GM04504 (cell line): Measurements from ENCODE around the gene DHRSX.

ENCODE experiments used
- DNase-seq: peaks from one replicate; pipeline ENCODE4 v3.0.0-alpha.2; 2012; ENCODE audit warnings: low read depth

DHRSX gene, protein sequence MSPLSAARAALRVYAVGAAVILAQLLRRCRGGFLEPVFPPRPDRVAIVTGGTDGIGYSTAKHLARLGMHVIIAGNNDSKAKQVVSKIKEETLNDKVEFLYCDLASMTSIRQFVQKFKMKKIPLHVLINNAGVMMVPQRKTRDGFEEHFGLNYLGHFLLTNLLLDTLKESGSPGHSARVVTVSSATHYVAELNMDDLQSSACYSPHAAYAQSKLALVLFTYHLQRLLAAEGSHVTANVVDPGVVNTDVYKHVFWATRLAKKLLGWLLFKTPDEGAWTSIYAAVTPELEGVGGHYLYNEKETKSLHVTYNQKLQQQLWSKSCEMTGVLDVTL

DNA sequence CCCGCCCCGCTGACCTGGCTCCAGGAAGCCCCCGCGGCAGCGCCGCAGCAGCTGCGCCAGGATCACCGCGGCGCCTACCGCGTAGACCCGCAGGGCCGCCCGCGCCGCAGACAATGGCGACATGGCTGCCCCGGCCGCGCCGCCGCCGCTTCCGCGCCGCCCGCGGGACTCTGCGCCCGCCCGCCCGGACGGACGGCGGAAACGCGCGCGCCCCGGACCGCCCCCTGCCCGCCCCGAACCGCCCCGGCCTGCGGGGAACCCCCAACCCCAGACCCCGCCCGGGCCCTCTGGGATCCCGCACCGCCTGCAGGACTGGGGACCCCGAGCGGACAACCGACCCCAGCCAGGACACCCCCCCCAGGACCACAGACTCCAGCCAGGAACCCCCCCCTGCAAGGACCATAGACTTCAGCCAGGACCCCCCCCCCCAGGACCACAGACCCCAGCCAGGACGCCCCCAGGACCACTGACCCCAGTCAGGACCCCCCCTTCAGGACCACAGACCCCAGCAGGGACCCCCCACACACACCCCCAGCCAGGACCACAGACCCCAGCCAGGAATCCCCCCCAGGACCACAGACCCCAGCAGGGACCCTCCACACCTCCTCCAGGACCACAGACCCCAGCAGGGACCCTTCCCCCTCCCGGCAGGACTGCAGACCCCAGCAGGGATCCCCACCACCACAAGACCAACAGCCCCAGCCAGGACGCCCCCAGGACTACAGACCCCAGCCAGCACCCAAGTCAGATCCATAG lies at the start of gene DHRSX, which contains the start of gene ZBED1:
TSS of gene DHRSX (minus strand) at position 174 of the 756 bp plus-strand sequence. CDS start at position 123, 51 bp downstream.
TSS of gene ZBED1 (minus strand) at position 174 of the 756 bp plus-strand sequence. CDS start 10,257 bp downstream, outside the sequence.
- no peak for DNase-seq

DNA sequence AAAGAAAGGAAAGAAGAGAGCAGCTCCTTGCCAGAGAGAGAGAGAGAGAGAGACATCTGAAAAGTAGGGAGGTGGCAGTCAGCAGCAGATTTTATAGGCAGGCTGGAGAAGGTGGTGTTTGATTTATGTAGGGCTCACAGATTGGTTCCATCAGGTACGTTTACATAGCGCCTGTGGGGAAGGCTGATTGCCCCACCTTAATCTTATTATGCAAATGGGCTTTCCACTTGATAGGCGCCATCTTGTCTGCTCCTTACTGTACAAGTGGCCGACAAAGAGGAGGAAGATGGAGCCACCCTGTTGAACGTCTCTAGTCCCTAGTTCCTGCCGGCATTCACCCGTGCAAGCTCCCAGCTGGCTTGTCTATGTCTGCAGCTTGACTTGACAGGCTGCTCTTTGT lies 49.1 kb upstream of the DHRSX start:
- DNase-seq: no peak

DNA sequence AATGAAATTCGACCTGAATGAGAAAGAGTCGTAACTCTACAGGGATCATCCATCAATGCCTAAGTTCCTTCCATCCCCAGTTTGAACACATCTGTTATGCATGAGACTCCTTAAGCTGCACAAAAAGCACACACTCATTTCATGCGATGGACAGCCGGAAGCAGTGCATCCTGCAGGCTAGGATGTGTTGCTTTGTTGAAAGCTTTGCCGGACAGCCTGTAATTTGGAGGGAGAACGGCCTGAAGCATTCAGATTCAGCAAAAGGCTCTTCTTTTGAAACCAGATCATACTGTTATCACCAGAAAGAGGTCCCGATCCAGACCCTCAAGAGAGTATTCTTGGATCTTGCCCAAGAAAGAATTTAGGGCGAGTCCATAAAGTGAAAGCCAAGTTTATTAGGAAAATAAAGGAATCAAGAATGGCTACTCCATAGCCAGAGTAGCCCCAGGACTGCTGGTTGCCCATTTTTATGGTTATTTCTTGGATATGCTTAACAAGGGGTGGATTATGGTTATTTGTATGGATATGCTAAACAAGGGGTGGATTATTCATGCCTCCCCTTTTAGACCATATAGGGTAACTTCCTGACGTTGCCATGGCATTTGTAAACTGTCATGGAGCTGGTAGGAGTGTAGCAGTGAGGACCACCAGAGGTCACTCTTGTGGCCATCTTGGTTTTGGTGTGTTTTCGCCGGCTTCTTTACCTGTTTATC lies 48.1 kb upstream of the DHRSX start:
- DNase-seq: no peak

DNA sequence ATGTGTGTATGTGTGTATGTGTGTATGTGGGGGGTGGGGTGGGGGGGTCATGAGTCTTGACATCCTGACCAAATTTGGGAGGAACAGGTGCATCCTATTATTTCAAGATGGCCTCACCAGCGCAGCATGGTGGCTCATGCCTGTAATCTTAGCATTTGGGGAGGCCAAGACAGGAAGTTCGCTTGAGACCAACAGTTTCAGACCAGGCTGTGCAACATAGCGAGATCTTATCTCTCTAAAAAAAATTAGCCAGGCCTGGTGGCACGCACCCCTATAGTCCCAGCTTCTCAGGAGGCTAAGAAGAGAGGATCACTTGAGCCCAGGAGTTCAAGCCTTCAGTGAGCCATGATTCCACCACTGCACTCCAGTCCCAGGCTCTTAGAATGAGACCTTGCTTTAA lies 47.0 kb upstream of the DHRSX start:
- DNase-seq: no peak

DNA sequence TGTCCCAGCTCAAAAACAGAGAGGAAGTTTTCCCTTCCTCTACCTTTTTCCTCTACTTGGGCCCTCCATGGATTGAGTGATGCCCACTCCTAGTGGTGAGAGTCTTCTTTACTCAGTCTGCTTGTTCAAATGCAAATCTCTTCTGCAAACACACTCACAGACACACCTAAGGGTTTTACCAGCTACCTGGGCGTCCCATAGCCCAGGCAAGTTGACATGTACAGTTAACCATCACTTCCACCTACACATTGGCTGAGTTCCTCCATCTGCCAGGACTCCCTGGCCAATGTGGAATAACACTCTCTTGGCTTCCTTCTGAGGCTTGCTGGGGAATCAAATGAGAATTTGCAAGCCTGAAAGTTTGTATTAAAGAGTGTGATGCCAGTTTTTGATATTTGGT lies 45.7 kb upstream of the DHRSX start:
- DNase-seq: no peak

DNA sequence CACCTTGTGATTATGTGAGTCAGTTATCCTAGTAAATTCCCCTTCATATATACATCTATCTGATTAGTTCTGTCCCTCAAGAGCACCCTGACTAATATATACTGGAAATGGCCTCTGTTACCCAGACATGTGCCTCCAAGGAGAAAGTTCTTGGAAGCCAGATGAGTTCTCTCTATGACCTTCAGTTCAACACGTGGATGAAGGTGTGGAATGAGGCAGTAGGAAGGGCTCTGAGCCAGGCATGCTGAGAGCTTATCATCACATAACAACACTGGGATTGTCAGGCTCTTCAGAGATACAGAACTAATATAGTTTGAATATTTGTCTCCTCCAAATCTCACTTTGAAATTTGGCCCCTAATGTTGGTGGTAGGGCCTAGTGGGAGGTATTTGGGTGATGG lies 44.4 kb upstream of the DHRSX start:
- DNase-seq: no peak

DNA sequence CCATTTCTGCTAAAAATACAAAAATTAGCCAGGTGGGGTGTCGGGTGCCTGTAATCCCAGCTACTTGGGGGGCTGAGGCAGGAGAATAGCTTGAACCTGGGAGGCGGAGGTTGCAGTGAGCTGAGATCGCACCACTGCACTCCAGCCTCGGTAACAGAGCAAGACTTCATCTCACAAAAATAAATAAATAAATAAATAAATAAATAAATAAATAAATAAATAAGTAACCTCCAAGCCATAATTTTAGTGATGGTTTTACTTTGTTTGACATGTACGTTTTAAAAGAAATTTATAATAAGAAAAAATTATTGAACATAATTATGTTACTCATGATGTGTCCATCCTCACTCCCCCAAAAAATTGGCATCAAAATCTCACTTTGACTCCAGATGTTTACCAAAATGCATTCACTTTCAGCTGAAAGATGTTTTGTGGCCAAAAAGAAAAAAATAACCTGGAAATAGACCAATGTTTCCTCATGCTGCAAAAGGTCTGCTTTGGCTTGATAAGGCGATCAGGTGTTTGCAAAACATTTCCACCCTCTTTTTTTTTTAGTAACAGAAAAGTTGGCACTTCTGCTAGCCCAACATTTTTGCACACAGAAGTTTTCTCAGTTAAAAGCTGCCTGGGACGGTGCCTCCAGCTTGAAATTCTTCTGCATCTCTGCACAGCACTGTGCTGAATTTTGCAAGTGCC lies 42.2 kb upstream of the DHRSX start:
- DNase-seq: no peak

DNA sequence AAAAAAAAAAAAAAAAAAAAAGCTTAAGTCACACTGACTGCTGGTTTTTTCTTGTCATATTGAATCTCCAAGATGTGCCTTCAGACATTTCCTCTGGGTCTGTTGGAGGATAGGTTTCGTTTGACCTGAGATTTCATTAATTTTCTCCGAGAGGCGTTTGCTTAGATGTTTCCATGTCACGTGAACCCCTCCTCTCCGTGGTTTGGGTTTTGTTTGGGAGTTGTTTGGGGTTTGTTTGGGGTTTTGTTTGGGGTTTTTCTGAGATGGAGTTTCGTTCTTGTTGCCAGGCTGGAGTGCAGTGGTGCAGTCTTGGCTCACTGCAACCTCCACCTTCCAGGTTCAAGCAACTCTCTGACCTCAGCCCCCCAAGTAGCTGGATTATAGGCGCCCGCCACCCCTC lies 40.8 kb upstream of the DHRSX start:
- DNase-seq: no peak

DNA sequence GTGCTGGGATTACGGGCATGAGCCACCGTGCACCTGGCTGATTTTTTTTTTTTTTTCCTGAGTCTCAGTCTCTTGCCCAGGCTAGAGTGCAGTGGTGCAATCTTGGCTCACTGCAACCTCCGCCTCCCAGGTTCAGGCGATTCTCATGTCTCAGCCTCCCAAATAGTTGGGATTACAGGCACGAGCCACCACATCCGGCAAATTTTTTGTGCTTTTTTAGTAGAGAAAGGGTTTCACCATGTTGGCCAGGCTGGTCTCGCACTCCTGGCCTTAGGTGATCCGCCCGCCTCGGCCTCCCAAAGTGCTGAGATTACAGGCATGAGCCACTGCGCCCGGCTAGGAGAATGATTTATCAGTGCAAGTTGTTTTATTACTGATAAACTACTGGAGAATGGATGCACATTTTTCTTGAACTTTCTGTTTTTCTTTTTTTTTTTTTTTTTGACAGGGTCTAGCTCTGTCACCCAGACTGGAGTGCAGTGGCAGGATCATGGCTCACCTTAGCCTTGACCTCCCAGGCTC lies 39.7 kb upstream of the DHRSX start:
- DNase-seq: no peak

DNA sequence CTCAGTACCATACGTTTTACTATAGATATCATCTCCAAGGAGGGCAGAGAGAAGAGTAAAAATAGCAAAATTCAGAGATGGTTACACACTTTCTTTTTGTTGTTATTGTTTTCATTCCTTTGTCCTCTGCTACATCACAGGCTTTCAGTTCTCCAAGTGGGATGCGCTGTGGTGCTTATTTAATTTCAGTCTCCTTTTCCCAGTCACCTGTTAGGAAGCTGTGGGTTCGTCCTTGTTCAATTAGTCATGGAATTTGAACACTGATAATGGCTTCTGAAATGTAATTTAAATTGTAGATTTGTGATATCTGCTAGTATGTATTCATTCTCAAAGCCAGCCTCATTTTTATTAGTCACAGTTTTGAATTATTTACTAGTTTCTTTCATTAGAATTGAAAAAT lies 38.8 kb upstream of the DHRSX start:
- DNase-seq: no peak

DNA sequence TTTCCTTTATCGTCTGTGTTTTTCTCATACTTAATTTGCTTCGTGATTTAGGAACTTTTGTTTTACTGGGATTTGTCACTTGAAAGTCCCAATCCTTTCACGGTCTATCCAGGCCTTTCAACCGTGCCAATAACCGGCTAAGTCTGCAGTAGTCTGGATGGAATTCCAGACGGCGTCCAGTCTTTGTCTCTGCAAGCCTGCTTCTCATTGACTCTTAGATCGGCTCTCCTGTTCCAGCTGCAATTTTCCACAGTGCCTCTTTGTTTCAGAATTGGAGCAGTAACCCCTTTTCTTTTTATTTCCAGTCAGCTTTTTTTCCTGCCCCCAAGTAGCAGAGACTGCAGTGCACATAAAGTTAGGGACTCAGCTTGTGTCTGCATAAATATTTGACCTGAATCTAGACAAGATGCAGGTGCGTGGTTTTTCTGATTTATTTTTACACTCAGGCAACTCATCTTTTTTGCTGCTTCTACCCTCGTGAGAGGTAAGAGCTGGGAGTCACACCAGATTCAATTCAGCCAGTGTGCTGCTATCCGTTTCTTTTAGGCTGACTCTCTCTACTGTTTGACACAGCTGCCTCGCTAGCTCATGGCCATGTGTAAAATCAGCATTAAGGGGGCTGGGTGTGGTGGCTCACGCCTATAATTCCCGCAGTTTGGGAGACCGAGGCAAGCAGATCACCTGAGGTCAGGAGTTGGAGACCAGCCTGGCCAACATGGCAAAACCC lies 37.4 kb upstream of the DHRSX start:
- DNase-seq: no peak

DNA sequence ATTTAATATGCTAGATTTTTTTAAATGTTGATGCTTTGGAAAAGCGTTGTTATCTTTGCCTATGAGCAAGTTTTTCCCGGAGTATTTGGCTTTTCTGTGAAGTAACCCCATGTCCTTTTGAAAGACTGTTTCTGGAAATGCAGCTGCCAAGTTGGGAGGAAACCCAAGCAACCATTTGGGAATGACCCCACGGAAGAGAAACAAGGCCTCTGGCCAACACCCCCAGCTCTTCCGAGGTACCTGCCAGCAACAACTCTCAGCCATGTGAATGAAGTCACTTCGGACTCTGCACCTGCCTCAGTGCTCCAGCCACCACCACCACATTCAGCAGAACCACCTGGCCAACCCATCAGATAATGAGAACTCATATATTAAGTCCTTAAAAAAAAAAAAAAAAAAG lies 36.2 kb upstream of the DHRSX start:
- no peak for DNase-seq

DNA sequence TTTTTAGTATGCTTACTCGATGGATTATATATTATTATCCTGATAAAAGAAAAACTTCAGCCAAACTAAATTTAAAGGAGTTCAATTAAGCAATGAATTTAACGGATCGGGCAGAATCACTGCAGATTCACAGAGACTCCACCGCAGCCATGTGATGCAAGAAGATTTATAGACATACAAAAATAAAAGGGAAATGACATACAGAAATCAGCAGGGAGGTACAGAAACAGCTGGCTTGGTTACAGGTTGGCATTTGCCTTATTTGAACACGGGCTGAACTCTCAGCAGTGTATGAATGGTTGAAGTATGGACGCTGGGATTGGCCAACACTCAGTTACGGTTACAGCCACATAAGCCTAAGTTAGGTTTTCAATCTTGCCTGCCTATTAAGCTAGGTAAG lies 35.4 kb upstream of the DHRSX start:
- no peak for DNase-seq

DNA sequence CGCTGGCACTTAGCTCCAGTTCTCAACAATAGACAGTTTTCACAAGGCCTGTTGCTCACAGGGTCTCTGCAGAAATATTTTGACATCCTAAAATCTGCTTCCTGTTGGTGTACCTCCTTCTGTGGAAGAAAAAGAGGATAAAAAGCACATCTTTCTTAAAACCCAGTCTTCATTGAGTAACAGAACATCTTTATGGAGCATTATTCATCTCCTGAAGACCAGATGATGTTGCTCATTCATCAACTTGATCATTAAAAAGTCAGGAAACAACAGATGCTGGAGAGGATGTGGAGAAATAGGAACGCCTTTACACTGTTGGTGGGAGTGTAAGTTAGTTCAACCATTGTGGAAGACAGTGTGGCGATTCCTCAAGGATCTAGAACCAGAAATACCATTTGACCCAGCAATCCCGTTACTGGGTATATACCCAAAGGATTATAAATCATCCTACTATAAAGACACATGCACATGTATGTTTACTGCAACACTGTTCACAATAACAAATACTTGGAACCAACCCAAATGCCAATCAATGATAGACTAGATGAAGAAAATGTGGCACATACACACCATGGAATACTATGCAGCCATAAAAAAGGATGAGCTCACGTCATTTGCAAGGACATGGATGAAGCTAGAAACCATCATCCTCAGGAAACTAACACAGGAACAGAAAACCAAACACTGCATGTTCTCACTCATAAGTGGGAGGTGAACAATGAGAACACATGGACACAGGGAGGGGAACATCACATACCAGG lies 33.7 kb upstream of the DHRSX start:
- peak; percentile 24 for DNase-seq

DNA sequence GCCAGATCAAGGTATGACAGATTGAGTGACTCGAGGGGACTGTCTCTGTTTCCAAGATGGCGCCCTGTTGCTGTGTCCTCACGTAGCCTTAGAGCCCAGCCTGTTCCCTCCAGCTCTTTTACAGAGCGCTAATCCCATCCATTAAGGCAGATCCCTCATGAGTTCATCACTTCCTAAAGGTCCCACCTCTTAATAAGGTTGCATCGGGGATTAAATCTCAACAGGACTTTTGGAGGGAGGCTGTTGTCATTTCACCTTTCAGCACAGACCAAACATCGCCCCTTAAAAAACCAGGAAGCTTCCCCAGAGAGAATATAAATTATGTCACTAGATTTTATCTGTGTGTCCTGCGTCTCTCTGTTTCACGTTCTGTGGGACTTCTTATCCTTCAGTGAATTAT lies 32.6 kb upstream of the DHRSX start:
- no peak for DNase-seq

DNA sequence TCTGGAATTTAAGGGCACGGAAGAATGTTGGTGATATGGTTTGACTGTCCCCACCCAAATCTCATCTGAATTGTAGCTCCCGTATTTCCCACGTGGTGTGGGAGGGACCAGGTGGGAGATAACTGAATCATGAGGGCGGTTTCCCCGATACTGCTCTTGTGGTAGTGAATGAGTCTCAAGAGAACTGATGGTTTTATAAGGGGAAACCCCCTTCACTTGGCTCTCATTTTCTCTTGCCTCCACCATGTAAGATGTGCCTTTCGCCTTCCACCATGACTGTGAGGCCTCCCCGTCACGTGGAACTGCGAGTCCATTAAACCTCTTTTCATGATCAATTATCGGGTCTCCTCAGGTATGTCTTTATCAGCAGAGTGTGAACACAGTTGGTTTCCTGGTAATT lies 25.6 kb upstream of the DHRSX start:
- DNase-seq: no peak

DNA sequence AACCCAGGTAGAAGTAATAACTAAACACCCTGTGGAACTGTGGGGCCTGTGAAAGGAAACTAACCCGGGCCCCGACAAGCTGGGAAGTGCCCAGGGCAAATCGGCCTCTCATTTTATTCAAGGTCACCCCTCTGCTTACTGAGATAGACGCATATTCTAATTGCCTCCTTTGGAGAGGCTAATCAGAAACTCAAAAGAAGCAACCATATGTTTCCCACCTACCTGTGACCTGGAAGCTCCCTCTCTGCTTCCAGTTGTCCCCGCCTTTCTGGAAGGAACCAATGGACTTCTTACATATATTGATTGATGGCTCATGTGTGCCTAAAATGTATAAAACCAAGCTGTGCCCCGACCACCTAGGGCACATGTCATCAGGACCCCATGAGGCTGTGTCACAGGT lies 23.1 kb upstream of the DHRSX start:
- DNase-seq: no peak

DNA sequence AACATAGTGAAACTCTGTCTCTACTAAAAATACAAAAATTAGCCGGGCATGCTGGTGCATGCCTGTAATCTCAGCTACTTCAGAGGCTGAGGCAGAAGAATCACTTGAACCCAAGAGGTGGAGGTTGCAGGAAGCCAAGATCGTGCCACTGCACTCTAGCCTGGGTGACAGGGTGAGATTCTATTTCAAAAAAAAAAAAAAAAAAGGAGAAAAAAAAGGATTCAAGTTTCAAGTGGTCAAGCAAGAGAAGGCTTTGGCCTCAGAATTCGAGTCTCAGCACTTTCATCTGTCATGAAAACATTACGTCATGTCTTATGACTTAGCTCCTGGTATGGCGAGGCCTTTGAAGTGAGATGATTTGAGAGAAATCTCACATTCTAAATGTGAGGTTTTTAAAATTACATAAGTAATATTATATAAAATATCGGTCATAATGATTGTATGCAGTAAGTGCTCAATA lies 21.2 kb upstream of the DHRSX start:
- DNase-seq: no peak

DNA sequence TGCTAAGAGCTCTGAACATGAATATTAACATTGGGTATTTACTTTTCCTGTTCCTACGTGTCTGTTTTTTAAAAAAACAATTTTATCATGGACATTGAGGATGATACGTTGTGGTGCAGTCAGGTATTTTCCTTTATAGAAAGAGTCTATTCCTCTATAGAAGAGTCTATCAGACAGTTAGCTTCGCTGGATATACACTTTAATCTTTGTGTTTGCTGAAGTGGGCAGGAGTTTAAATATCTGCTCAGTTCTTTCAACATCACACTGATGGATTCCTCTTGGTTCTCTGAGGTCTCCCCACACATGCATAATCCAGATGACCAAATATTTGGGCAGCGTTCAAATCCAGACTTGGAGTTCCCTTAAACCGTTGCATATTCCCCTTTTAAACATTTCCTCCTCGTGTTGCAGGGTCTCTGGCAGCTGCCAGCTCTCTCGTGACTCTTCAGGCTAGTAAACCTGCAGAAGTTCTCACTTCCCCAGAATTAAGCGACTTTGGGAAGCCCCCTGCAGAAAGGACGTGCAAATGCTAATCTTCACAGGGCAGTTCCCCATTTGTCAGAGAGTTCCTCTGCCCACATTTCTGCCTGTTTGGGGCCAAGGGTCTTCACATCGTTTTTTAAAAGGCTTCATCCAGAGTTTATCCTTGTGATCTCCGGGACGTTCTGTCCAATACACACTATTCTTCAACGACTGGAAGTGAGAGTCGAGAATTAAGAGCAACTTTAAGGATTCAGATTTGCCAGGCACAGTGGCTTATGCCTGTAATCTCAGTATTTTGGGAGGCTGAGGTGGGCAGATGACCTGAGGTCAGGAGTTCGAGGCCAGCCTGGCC lies 20.5 kb upstream of the DHRSX start:
- no peak for DNase-seq

DNA sequence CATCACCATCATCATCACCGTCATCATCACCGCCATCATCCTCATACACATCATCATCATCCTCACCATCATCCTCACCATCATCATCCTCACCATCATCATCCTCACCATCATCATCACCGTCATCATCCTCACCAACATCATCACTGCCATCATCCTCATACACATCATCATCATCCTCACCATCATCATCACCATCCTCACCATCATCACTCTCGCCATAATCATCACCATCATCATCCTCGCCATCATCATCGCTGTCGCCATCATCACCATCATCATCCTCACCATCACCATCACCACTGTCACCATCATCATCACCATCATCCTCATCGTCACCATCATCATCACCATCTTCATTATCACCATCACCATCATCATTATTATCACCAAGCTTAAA lies 19.8 kb upstream of the DHRSX start:
- no peak for DNase-seq
